GM19240 (cell line): ENCODE measurements around the gene TMEM50B.
"Not testable (repeated sequence)": the region's sequence is repeated elsewhere in the genome, so short reads cannot be mapped to it uniquely, and the experiment has no call there.

Experiments used
- DNase-seq: peaks from one replicate; pipeline ENCODE4 v3.0.0; 2011; ENCODE audit warnings: low spot score; ENCODE audit not compliant: insufficient read length

The TMEM50B gene

GRCh38 chr21:33478935-33479678, 667 bp downstream of the TMEM50B start:
- peak; percentile 10 for DNase-seq

- no peak for DNase-seq
Measured at GRCh38 chr21:33478182-33478581, 1.6 kb downstream of the TMEM50B start.

- no peak for DNase-seq
Measured at GRCh38 chr21:33477066-33477465, 2.7 kb downstream of the TMEM50B start.

DNA sequence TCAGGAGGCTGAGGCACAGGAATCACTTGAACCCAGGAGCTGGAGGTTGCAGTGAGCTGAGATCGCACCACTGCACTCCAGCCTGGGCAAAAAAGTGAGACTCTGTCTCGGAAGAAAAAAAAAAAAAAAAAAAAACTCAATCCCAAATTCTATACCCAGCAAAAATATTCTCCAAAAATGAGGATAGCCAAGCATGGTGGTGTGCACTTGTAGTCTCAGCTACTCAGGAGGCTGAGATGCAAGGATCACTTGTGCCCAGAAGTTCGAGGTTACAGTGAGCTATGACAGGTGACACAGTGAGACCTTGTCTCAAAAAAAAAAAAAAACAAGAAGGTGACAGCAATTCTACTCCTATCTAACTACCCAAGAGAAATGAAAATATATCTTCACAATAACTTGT, 6.4 kb downstream of the TMEM50B start:
- no peak for DNase-seq

DNA sequence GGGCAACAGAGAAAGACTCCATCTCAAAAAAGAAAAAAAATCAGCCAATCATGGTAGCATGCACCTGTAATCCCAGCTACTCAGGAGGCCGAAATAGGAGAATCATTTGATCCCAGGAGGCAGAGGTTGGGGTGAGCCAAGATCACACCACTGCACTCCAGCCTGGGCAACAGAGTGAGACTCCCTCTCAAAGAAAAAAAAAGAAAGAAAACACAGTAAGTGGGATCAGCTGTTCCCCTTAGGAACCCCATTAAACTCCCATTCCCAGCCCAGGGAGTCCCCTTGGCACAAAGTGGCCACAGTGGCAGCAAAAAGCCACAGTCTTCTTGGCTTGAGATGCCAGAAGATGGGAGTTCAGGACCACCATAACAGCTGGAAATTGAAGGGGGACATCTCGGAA, 9.1 kb downstream of the TMEM50B start:
- no peak for DNase-seq

DNA sequence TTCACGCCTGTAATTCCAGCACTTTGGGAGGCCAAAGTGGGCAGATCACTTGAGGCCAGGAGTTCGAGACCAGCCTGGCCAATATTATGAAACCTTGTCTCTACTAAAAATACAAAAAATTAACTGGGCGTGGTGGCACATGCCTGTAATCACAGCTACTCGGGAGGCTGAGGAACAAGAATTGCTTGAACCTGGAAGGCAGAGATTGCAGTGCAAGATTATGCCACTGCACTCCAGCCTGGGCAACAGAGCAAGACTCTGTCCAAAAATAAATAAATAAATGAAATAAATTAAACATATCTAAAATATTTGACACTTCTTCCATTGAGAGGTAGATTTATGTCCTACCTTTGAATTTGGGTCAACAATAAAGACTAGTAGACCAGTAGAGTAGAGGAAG, 10.6 kb downstream of the TMEM50B start:
- DNase-seq: not testable (repeated sequence)

- no peak for DNase-seq
Measured at GRCh38 chr21:33461538-33462250, 18.1 kb downstream of the TMEM50B start.

DNA sequence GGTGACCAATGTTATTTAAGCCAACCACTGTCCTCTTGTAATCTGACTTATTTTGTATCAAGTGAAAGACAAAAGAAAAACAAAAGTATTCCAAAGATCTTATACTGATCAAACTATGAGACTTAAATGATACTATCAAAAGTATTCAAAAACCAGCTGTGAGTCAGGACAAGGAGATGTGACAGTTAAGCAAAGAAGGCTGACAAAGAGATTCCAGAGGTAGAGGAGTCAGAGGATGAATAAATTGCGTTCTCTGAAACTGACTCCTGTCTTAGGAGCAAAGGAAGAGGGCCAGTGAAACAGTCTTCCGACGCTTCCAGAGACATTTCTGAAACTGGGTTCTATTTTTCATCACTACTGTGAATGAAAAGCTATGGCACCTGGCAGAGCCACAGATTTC, 20.9 kb downstream of the TMEM50B start:
- no peak for DNase-seq

- DNase-seq: no peak
Measured at GRCh38 chr21:33455686-33456446, 23.9 kb downstream of the TMEM50B start.

DNA sequence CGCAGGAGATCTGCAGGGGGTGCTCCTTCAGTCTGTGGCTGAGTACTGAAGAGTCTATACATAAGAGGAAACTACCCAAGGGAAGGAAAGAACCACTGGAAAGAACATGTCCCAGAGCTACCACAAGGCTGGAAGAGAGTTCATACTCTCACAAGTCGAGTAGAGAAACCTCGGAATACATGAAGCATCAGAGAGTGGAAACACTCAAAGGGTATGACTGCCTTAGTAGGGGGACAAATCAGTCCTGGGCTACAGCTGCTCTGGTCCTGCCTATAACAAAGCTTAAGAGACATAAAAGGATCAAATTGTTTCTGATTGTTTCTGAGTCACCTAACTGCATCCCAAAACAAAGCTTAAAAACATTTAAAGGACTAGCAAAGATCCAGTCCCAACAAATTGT, 27.4 kb downstream of the TMEM50B start:
- no peak for DNase-seq

DNA sequence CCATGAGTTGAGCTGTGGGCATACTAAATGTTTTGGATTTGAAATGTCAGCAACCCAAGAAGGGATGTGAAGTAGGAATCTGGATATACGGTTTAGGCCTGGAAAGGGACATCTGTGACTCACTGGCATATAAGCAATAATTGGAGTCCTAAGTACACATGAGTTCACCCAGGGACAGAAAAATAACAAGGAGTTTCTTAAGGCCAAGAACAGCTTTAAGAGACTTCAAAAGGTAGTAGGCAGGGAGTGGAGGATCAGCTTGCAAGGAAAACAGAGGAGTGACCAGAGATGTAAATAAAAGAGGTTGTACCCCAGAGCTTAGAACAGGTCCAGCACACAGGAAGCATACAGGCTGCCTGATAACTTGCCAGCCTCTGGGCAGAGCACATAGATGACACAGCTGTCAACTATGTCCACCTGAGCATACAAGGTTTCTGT, 28.1 kb downstream of the TMEM50B start:
- no peak for DNase-seq

GRCh38 chr21:33449616-33450015, 30.2 kb downstream of the TMEM50B start:
- DNase-seq: no peak

DNA sequence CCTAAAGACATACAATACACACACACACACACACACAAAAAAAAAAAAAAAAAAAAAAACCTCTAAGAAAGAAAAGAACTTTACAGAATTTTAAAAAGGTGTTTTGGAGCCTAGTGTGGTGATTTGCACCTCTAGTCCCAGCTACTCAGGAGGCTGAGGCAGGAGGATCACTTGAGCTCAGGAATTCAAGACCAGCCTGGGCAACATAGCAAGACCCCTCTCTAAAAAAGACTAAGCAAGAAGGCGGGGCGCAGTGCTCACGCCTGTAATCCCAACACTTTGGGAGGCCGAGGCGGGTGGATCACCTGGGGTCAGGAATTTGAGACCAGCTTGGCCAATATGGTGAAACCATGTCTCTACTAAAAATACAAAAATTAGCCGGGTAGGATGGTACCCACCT, 33.2 kb downstream of the TMEM50B start:
- DNase-seq: not testable (repeated sequence)

- no peak for DNase-seq
Measured at GRCh38 chr21:33444499-33444898, 35.3 kb downstream of the TMEM50B start.

DNA sequence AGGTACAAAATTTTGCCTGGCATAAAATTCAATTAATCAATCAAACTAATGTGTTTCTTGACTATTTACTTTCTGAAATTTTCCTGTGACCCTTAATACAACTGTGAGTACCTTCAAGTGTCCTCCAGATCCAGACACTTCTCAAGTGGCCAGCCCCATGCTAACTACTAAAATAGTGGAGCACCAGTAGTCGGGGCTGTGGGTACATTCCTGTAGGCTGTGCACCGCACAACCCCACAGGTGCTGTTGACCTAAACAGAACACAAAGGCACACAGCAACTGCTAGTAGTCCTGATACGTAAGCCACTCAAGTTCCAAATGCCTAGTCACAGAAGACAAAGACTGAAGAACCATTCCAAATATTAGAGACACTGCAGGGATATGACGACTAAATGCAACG, 36.6 kb downstream of the TMEM50B start:
- no peak for DNase-seq

DNA sequence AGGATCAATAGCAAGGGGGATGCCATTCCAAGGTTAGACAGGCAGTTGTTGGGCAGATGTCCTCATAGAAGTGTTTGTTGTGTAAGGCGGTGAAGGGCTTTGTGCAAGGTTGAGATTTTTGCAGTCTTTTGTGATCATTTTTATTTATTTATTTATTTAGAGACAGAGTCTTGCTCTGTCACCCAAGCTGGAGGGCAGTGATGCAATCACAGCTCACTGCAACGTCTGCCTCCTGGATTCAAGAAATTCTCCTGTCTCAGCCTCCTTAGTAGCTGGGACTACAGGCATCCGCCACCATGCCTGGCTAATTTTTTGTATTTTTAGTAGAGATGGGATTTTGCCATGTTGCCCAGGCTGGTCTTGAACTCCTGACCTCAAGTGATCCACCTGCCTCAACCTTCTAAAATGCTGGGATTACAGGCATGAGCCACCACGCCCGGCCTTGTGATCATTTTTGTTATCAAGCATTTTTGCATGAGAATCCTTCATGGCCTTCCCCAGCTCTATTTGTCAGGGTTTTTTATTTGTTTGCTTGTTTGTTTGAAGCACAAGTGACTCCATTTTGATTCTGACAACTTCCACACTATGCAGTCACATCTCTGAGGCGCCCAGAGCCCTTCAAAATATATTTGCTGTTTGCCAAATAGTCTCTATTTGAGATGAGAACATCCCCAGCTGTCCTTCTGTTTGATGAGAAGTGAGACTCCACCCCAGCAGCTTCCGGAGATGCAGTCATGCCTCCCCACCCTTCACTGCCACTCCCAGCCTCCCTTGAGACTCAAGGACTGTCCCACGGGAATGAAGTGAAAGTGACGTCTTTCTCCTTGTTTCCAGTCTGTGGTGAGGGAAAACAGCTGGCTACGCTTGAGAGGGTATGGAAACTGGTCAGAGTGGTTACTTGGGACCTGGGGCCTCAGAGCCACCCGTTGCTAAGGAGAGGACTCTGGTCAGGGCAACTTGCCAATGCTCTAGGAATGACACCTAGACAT, 38.0 kb downstream of the TMEM50B start:
- peak; percentile 30 for DNase-seq

- no peak for DNase-seq
Measured at GRCh38 chr21:33437140-33437539, 42.6 kb downstream of the TMEM50B start.

DNA sequence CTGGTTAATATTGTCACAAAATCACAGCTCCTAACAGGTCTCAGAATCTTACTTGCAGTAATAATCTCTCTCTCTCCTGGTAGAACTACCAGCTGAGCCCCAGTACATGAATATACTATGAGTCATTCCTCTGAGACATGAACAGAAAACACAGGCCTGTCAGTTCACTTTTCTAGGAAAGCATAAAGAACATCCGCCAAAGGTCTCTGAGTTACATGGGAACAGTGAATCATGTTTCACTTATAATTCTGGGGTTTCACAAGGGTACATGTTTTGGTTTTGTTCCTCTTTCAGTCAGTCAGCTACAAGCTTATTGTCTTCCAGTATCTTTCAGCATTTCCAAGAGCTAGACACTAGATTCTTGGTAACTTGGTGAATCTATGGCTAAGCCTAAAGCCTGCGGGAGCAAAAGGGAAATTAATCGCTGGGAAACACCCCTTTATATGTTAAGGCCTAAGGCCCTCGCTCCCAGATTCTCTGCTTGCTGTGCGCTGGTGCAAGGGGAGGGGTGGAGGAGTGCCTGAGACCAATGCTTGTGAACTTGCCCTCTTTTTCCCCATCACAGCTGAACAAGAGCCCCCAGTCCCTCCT, 44.9 kb downstream of the TMEM50B start:
- peak; percentile 77 for DNase-seq

- DNase-seq: no peak
Measured at GRCh38 chr21:33433425-33434114, 46.2 kb downstream of the TMEM50B start.

- no peak for DNase-seq
Measured at GRCh38 chr21:33433001-33433400, 46.8 kb downstream of the TMEM50B start.
